K562 (cell line): ENCODE data around the gene HMCN2. TPM values are rescaled to one million over a fixed set of nuclear protein-coding genes. Genes with fewer than 3 reads are reported as not detected.

Experiments used
- MGA ChIP-seq: fragments of 450-650 bp; IDR thresholded peaks from 2 replicates; pipeline ENCODE4 v1.6.1; 2016; ENCODE audit warnings: mild to moderate bottlenecking, moderate library complexity
- PTBP1 ChIP-seq: fragments of 200-400 bp; formaldehyde crosslinking; IDR thresholded peaks from 2 replicates; pipeline ENCODE4 v1.6.1; 2017; ENCODE audit warnings: low read depth, low read length
- SAFB ChIP-seq: fragments of 200-400 bp; formaldehyde crosslinking; IDR thresholded peaks from 2 replicates; pipeline ENCODE4 v1.6.1; 2017; ENCODE audit warnings: low read depth, low read length, borderline replicate concordance
- TCF3 ChIP-seq: sonication (generic); formaldehyde crosslinking; IDR thresholded peaks from 2 replicates; pipeline ENCODE4 v1.4.0; 2020; ENCODE audit warnings: mild to moderate bottlenecking, missing genetic modification reagents
- ZNF318 ChIP-seq, 2 experiments: fragments of 450-650 bp; IDR thresholded peaks; 2 replicates each; pipeline ENCODE4 v1.6.1; 2016; ENCODE audit warnings: mild to moderate bottlenecking in 2 of 2, borderline replicate concordance in 1 of 2, low read depth in 1 of 2, moderate library complexity in 1 of 2
- polyA plus RNA-seq, 8 experiments: library from polyadenylated mRNA; depleted of rRNA in 4 of 8; stranded (reverse) in 5 of 8; unstranded in 3 of 8; fragments of >200 nt; fragmentation: Nextera tagmentation in 2 of 8; fragmentation: Illumina TruSeq in 1 of 8; extraction: Ambion mirVana in 2 of 8; extraction: Trizol in 1 of 8; gene quantifications; 2 replicates each; pipeline versions ENCODE4 v1.2.1 to v1.2.3, GENCODE V29; 2011 to 2014; ENCODE audit warnings: inconsistent platforms in 1 of 8, missing spikeins in 1 of 8
- total RNA-seq, 7 experiments: library from RNA; depleted of rRNA in 6 of 7; stranded (reverse); fragments of >200 nt in 6 of 7; fragmentation: Illumina TruSeq in 2 of 7; extraction: Trizol in 2 of 7; gene quantifications; 2 replicates each; pipeline versions ENCODE4 v1.2.1 to v1.2.3, GENCODE V29; 2011 to 2021; ENCODE audit warnings: low replicate concordance in 1 of 7

Gene HMCN2
- total and polyA plus RNA-seq, 9 of the 15 experiments (the other 6 are each of a cell fraction or from before 2014, with no cell fraction given) = 0.01 TPM; not detected in 8

- TF ChIP-seq MGA = no peak
- TF ChIP-seq SAFB = no peak
- no peak for TF ChIP-seq ZNF318 (IDR thresholded peaks at IDR 0.05; ENCODE audit: borderline replicate concordance in 1 of 2, low read depth in 1 of 2)
- no peak for TF ChIP-seq TCF3 (CRISPR knock-in tag)
- no peak for TF ChIP-seq PTBP1
These were observed 41.5 kb downstream of the HMCN2 start (continued) for GRCh38 chr9:130306823-130307666.
